ENCODE measurements around the gene C1QC. TPM values are rescaled to one million over a fixed set of nuclear protein-coding genes. Genes with fewer than 3 reads are reported as not detected.

C1QC gene
- total and polyA plus RNA-seq, 2 of the 8 experiments (the other 6 are each of a cell fraction or from before 2014, with no cell fraction given), result not detected

GRCh38 chr1:22625262-22625925 is 18.0 kb upstream of the C1QC start:
- Histone ChIP-seq H3K4me2 (ENCODE audit: insufficient read depth in 1 of 2, low read depth in 2 of 2, low read length in 2 of 2) (no peak overlapping the region), H3K23ac (ENCODE audit: insufficient read length) (no peak overlapping the region), H3K14ac (ENCODE audit: insufficient read length) (no peak overlapping the region), H3K27me3 (replicated peaks in 1 of 4; ENCODE audit: control insufficient read depth in 3 of 4, extremely low read depth in 1 of 4, insufficient read depth in 3 of 4, low read length in 3 of 4) (no peaks in the 10 kb centered on the region), H3K79me1 (ENCODE audit: low read depth, low read length) (no peaks in the 10 kb centered on the region), H3K4ac (replicated peaks; ENCODE audit: insufficient read length, low read depth, low read length) (no peak overlapping the region), H3K27ac (ENCODE audit: low read depth, low read length) (no peak overlapping the region), H2BK12ac (ENCODE audit: low read depth, low read length) (no peak overlapping the region), H3K79me2 (ENCODE audit: control insufficient read depth in 1 of 2, insufficient read depth in 2 of 2, low read length in 2 of 2) (no peaks in the 10 kb centered on the region), H2BK120ac (replicated peaks; ENCODE audit: low read depth, low read length) (no peak overlapping the region), H3K23me2 (ENCODE audit: low read depth, low read length) (no peaks in the 10 kb centered on the region; the same call in 1 of the 2 replicates), H3K56ac (replicated peaks; ENCODE audit: insufficient read length, low read depth, low read length) (no peak overlapping the region), H2AK5ac (ENCODE audit: low read depth, low read length) (no peak overlapping the region), H3K36me3 (ENCODE audit: control insufficient read depth in 2 of 4, insufficient read depth in 4 of 4, low read length in 3 of 4) (no peaks in the 10 kb centered on the region), H2BK15ac (ENCODE audit: low read length) (no peak overlapping the region), H4K91ac (replicated peaks; ENCODE audit: insufficient read length, low read length) (no peak overlapping the region), H3K18ac (ENCODE audit: extremely low read depth, low read length) (no peak overlapping the region), H4K20me1 (replicated peaks in 1 of 2; ENCODE audit: control insufficient read depth in 1 of 2, insufficient read depth in 2 of 2, low read length in 2 of 2) (peaks cover 0 to 3% of the 10 kb centered on the region in 2 experiments), H3K4me3 (ENCODE audit: extremely low read depth in 1 of 4, insufficient read depth in 2 of 4, low read depth in 3 of 4, low read length in 4 of 4) (no peak overlapping the region), H4K8ac (ENCODE audit: extremely low read depth, insufficient read depth, low read length) (no peak overlapping the region), H3K9me3 (ENCODE audit: insufficient read depth in 2 of 2, low read depth in 1 of 2, low read length in 1 of 2) (no peaks in the 10 kb centered on the region), H2AFZ (ENCODE audit: low read length) (no peak overlapping the region), H3K9ac (replicated peaks in 1 of 4; ENCODE audit: extremely low read depth in 1 of 4, low read depth in 3 of 4, low read length in 3 of 4) (no peak overlapping the region), H4K5ac (ENCODE audit: insufficient read length, low read depth, low read length) (no peak overlapping the region), H2BK20ac (ENCODE audit: low read length) (no peak overlapping the region), H3K4me1 (replicated peaks in 1 of 4; ENCODE audit: control insufficient read depth in 3 of 4, insufficient read depth in 4 of 4, low read length in 3 of 4) (peaks cover 6 to 31% (median 19%) of the 10 kb centered on the region in 4 experiments), H2BK5ac (ENCODE audit: low read depth, low read length) (no peak overlapping the region)
- ChIA-PET CTCF (ENCODE audit: partially characterized antibody) (interaction anchor here (0.6 to 1.7 kb wide), 9 partner anchors 9 to 87 kb away, joined by 3 to 5 read pairs (median 3); no protein-coding TSS in a partner anchor), POLR2A (ENCODE audit: partially characterized antibody) (interaction anchor here (1.1 to 2.0 kb wide), 3 partner anchors 10 to 14 kb away, joined by 3 to 6 read pairs (median 4); no protein-coding TSS in a partner anchor)
- FAIRE-seq, result peak; percentile 13
- WGBS, 2 experiments (ENCODE audit: extremely low coverage in 1 of 2, insufficient coverage in 1 of 2, insufficient read length in 1 of 2, insufficient replicate concordance in 2 of 2, low coverage in 1 of 2, low lambda C conversion rate in 2 of 2, missing lambda C conversion rate in 1 of 2), result 72% methylated on average over 9 of the region's 9 CpGs; no CpG with 5 or more reads in 1 of the 2 experiments
- DNase-seq (ENCODE audit: low read depth in 1 of 2, low spot score in 2 of 2), result peak in 1 of 2 experiments; percentile 78
- no peak for TF ChIP-seq KDM5A (IDR thresholded peaks at IDR 0.05; ENCODE audit: low read length)
- peak; percentile 10; the same call in 1 of the 2 replicates for TF ChIP-seq KDM1A (IDR thresholded peaks at IDR 0.05; ENCODE audit: borderline replicate concordance, low read length)
- TF ChIP-seq CBX8 (IDR thresholded peaks at IDR 0.05; ENCODE audit: borderline replicate concordance, low read depth, low read length), result no peak
- no peak for TF ChIP-seq SP4 (IDR thresholded peaks at IDR 0.05; ENCODE audit: low read length)
- peak; percentile 19 to 34; a peak in 3 of 4 replicates for TF ChIP-seq RAD21 (IDR thresholded peaks at IDR 0.05 in 1 of 2, conservative IDR thresholded peaks at IDR 0.05 in 1 of 2; ENCODE audit: low read depth in 2 of 2, low read length in 2 of 2)
- TF ChIP-seq POLR2AphosphoS5 (IDR thresholded peaks at IDR 0.05; ENCODE audit: low read depth, low read length), result no peak
- no peak for TF ChIP-seq SP1 (IDR thresholded peaks at IDR 0.05; ENCODE audit: low read depth, low read length)

All from H1 (cell line).